Measurements from ENCODE around the gene KIF23.
A peak's percentile ranks its signal among the peaks of the same experiment; 100 is the strongest.
"Not testable (repeated sequence)": the region's sequence is repeated elsewhere in the genome, so short reads cannot be mapped to it uniquely, and the experiment has no call there.

KIF23 gene

DNA sequence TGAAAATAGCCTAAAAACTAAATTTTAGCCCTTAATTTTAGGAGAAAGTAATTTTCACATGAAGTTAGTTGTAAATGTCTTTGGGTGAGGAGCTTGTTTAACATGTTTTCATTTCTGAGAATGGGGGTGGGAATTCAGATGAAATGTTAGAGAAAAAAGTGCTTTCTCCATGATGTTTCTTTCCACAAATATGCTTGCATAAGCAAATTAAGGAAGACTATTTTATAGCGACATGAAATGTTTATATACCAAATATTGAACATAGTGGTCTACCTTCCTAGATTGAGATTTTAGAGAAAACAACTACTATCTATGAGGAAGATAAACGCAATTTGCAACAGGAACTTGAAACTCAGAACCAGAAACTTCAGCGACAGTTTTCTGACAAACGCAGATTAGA is 25.5 kb downstream of the KIF23 start:
- no peak for DNase-seq

DNA sequence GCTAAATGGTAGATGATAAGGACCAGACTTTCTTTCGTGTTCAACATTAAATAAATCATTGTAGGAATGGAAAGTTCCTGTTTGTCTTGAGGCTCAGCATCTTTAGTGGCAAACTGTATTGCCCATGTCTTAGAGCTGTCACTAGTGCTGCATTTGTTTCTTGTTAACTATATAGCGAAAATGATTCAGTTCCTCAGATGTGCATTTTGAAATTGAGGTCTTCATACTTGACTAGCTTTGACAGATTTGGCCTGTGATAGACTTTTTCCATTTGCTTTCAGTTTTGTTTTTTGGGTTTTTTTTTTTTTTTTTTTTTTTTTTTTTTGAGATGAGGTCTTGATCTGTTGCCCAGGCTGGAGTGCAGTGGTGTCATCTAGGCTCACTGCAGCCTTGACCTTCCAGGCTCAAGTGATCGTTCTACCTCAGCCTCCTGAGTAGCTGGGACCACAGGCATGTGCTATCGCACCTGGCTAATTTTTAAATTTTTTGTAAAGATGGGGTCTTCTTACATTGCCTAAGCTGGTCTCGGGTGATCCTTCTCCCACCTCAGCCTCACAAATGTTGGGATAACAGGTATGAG is 29.0 kb downstream of the KIF23 start:
- no peak for DNase-seq

DNA sequence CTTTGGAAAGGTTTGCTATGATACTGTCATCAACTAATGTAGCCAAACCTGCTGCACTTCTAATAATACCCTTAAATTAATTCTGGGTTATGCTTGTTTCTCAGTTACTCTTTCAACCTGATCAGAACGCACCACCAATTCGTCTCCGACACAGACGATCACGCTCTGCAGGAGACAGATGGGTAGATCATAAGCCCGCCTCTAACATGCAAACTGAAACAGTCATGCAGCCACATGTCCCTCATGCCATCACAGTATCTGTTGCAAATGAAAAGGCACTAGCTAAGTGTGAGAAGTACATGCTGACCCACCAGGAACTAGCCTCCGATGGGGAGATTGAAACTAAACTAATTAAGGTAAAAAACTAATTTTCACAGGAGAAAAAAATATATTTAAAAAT is 30.5 kb downstream of the KIF23 start:
- DNase-seq = no peak

DNA sequence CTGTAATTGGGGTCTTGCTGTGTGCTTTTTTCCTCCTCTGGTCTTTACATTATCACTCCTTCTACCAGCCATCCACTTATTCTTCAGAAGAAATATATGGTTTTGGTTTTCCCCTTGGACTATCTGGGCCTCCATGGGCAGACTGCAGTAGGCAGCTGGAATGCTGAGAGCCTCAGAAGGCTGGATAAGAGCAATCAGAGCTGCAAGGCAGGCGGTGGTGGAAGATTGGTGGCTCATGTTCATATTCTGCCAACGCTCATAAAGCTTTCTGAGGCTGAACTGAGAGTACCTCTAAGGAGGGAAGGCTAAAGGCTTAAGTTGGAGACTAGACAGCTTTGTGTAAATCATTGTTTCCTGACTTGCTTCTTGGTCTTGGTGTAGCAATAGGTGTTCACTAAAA is 32.8 kb downstream of the KIF23 start:
- DNase-seq = no peak

DNA sequence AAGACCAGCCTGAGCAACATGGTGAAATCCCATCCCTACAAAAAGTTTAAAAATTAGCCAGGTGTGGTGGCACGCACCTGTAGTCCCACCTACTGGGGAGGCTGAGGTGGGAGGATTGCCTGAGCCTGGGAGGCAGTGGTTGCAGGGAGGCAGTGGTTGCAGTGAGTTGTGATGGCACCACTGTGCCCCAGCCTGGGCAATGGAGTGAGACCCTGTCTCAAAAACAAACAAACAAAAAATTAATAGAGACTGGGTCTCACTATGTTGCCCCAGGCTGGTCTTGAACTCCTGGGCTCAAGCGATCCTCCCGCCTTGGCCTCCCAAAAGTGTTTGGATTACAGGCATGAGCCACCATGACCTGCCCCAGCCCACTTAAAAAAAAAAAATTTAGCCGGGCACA is 36.1 kb downstream of the KIF23 start:
- not testable (repeated sequence) for DNase-seq

DNA sequence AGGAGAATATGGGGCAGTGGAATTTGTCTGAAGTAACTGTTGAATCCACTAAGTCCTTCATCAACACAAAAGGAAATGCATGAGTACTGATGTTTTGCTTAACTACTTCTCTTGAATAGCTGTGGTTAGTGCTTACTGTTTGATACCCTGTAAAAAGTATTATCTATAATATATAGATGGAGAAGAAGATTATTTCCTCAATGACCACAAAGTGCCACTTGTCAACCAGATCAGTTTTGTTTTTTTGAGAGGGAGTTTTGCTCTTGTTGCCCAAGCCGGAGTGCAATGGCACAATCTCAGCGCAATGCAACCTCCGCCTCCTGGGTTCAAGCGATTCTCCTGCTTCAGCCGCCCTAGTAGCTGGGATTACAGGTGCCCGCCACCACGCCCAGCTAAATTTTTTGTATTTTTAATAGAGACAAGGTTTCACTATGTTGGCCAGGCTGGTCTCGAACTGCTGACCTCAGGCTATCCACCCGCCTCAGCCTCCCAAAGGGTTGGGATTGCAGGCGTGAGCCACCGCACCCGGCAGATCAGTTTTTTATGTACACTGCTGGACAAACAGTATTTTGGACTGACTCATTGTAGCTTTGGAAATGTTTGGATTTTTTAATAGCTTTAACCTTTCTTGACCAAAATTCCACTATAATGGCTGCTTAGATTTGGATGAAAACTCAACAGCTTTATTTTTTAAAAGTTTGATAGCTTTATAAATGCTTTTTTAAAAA is 37.0 kb downstream of the KIF23 start:
- no peak for DNase-seq

DNA sequence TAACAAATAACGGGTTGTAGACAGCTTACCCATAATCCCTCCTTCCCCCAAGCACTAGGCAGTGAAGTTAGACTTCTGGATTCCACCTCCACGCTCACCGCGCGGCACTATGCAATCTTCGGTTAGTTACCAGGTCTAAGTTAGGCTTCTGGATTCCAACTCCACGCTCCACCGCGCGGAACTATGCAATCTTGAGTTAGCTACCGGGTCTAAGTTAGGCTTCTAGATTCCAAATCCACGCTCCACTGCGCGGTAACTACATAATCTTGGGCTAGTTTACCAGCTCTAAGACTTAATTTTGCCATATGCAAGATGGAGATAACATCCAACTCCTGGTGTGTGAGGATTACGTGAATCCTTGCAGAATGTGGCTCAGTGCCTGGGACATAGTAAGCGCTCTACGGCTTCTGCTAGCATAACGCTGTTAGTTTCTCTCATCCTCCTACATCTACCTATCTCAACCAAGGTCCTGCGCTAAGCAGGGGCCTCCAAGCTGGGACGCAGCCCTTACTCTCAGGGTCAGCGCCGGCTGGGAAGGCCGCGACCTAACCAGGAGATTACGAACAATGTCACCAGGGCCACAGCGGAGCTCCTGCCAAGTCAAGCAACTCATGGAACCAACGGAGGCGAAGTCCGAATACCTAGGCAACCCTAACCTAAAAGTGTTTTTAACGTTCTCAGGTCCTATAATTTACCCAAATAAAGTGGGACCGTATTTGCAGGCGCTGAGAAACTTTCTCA is 38.0 kb downstream of the KIF23 start:
- DNase-seq = peak; percentile 77

DNA sequence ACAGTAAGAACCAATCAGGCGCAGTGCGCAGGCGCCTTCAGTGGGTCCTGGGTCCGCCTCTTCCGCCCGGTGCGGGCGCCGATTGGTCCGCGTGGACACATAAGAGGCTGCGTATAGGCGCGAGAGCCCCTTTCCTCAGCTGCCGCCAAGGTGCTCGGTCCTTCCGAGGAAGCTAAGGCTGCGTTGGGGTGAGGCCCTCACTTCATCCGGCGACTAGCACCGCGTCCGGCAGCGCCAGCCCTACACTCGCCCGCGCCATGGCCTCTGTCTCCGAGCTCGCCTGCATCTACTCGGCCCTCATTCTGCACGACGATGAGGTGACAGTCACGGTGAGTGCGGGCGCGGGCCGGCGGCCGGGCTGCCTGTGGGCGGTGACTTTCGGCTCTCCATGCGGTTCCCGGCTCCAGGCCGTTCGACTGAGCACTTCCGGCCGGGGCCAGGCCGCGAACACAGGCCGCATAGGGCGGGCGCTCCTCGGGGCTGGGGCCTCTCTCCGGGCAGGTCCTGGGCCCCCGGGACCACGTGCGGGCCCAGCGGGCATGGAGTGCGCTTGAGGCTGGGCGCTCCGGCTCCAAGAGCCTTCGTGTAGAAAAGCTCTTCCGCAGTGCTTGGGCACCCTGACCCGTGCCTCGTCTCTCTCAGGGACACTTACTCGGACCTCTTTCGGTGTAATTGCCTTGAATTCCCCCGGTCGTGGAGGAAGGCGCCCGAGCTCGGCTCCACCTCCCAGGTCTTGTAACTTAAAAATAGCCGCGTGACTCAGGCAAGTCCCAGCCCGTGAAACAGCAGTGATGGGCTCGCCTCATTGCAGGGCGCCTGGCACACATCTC is 38.8 kb downstream of the KIF23 start, which contains the start of gene RPLP1:
RPLP1 (plus strand) TSS at position 127 of the 830 bp plus-strand sequence; CDS start at position 258, 131 bp downstream.
- peak; percentile 99 for DNase-seq

DNA sequence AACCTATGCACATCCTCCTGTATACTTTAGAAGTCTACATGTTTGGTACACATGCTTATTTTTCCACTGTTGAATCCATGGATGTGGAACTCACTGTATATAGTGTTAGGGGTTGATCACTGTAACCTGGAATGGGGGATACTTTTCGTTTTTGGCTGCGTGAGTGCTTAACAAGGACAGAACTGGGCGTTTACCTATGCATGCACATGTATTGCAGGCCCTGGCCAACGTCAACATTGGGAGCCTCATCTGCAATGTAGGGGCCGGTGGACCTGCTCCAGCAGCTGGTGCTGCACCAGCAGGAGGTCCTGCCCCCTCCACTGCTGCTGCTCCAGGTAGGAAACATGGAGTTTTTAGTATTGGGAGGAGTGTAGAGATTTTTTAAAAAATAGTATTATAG is 40.8 kb downstream of the KIF23 start:
- DNase-seq = peak; percentile 28

DNA sequence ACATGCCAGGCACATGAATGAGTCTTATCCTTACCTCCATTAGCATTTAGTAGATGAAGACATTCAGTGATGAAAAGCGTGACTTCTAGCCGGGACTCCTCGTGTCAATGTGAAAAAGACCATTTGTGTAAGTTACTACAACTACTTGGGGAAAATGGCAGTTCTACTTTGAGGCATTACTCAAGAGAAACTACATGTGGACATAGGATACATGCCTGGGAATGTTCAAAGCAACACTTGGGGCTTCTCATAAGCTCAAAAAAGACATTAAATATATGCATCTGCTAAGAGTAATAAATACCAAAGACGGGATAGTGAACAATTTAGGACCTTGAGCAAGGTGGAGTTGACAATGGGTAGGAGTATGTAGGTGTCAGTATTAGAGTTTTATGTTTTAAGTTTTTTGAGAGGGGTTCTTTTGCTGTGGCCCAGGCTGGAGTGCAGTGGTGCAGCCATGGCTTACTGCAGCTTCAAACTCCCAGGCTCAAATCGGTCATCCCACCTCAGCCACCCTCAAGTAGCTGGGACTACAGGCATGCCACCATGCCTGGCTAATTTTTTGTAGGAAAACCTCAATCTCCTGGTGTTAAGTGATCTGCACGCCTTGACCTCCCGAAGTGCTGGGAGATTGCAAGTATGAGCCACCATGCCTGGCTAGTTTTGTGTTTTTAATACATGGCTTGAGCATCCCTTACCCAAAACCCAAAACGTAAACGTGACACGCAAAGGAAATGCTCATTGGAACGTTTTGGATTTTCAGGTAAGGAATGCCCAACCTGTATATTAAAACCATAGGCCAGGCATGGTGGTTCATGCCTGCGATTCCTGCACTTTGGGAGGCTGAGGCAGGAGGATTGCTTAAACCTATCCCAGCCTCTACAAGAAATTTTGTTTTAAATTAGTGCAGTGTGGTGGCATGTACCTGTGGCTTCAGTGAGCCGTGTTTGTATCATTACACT is 42.3 kb downstream of the KIF23 start:
- DNase-seq = no peak

DNA sequence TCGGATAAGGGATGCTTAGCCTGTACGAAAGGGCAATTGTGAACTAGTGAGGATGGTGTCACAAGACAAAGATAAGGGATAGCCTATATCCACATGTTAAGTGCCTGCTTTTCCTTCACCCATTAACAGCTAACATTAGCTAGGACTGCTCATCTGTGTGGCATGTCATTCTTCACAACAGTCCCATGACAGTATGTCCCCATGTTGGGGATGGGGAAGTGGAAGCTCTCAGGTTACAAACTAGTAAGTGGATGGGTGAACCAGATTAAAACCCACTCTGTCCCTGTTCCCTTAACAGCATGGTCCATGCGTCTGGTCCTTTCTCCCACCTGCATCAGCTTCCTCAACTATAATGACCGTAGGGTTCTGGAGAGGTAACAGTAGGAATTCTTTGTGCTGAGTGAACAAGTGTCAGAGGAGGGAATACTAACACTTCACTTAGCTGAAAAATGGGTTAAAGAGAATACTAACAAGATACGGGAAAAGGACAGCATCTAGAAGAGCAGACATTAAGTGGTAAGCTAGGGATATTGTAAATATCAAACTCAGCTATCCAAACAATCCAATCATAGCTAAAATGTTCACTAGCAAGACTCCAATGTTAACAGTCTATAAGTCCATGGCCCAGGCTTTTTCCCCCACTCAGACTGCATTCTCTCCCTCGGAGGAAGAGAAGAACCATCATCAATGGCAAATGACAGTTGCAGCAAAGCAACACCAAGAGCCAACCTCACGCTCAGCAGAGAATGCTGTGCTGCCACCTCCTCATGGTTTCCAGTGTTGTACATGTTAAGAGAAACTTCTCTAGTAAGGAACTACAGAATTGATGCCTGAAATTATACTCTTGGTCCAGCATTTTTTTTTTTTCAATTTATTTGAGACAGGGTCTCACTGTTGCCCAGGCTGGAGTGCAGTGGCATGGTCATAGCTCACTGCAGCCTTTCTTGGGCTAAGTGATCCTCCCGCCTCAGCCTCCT is 43.4 kb downstream of the KIF23 start:
- peak; percentile 57 for DNase-seq

DNA sequence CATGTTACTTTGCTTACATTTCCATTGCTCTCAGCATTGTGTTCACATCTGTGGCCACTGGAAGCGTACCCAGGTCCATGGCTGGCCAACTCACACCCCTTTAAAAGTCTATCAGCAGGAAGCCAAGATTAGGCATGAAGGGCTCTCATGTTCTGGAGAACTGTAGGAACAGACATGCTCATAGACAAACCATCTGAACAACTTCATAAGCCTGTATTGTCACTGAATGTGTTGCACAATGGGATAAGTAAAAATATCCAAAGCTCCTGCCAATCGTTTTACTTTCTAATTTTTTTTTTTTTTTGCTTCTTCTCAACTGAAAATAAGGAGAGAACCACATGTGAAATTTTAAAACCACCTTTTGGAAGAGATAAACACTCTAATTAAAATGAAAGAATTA is 44.9 kb downstream of the KIF23 start:
- no peak for DNase-seq

DNA sequence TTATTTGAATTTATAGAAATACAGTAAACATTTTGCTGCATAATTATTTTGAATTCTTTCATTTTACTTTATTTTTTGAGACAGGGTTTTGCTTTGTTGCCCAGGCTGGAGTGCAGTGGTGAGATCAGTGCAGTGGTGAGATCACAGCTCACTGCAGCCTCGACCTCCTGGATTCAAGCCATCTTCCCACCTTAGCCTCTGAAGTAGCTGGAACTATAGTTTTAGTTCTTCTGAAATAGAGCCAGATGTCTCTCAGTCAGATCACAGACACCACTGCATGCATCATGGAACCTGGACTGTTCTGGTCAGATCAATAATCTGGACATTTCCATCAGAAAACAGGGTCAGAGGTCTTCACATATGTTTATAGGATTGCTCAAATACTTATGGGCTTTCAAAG is 46.3 kb downstream of the KIF23 start:
- no peak for DNase-seq

DNA sequence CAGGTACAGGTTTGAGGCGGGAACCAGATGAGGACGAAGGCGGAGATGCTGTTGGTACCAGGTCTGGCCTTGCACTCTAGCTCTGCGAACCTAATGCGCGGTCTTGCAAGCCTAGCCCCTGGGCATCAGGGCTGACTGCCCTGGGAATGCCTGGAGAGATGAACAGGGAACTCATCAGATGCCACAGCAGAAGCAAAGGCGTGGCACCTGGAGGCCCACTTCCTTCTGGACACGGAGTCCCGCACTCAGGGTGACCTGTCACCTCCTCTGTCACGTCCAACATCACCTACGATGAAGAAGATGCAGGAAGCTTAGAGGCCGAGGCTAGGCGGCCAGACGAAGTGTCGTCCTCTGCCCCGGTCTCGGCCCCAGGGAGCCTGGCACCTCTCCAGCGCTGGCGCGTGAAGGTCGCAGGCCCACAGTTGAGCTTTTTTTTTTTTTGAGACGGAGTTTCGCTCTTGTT is 47.9 kb downstream of the KIF23 start:
- no peak for DNase-seq

DNA sequence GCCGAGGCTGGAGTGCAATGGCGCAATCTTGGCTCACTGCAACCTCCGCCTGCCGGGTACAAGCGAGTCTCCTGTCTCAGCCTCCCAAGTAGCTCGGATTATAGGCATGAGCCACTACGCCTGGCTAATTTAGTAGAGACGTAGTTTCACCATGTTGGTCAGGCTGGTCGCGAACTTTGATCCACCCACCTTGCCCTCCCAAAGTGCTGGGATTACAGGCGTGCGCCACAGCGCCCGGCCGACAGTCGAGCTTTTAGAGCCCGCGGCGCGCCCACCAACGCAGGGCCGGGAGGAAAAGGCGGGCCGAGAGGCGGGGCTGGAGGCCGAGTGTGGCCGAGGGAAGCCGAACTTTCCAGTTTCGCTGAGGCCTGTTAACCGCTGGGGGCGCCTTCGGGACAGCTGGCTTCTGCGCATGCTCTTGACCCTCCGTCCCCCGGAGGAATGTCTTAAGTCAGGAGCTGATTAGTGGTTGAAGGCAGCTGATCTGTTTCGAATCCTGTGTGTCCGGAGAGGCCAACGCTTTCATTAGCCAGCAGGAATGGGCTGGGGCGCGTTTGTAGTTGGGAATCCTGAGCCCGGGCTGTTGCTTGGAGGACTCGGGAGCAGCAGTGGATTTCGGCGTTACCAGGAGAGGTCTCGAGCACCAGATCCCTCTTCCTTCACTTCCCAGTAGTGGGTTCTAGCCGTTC is 48.5 kb downstream of the KIF23 start:
- DNase-seq = peak; percentile 98

DNA sequence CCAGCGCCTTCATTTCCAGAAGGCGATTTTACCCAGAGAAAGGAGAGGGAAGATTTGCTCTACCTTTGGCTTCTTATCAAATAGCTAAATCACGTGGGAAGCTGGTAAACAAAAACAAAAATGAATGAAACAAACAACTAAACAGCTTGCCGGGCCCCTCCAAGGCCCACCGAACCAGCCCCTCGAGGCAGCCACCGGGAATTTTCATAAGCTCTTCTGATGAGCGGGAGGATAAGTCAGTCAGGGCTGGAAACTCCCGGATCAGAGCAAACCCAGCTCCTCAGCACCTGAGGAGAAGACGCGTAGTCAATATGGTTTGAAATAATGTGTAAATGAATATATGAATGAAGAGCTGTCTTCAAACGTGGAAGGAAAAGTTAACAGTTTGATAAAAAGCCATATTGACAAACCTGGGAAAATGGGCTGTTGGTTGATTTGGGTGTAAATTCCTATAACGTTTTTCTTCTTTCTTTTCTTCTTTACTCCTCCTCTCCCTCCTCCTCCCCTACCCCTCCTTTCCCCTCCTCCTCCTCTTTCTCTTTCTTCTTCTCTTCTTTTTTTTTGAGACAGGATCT is 49.1 kb downstream of the KIF23 start:
- DNase-seq = no peak

DNA sequence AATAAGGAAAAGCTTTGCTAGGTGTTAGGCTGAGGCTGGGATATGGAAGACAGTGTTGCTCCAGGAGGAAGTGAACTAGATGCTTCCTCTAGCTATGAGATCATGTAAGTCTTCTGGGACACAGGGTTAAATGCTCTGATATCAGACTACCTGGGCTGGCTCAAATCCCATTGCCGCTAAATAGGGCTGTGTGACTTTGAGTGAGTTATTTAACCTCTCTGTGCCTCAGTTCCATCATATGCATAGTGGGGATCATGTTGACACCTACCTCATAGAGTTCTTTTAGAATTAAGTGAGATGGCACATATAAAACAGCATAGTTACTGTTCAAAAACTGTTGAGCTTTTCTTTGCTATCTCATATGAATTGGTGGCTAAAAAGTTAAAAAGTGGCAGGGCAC is 51.1 kb downstream of the KIF23 start:
- DNase-seq = no peak

DNA sequence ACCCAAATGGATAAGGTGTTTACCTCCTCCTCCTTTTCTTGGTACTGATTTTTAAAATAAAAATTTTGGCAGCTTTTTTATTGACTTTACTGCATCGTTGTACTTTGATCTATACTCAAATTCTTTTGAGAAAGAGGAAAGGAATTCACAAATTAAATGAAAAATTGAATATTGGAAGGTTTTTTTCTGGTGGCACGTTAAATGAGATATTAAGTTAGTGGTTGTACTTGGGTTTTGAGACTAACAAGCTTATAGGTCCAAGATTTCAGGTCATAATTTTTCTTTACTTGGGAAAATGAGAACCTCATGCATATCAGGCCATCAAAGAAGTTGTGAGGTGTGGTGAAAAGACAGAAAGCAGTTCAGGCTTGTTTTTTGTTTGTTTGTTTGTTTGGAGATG is 52.6 kb downstream of the KIF23 start:
- DNase-seq = no peak

DNA sequence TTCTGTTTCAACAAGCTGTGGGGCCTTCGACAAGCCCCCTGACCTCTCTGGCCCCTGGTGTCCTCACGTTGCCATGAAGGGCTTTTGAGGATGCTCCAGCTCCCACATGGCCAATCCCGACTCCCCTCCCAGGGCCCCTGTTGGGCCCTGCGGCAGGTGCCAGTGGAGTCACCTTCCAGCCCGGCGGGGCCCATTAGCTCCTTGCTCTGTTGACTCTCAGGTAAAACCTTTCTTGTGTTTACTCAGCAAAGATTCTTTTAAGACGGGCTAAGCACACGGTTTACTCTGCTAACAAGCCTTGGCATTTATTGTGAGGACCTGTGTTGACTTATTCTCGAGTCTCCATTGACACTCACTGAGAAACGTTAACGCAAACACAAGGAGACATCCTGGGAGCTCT is 53.5 kb downstream of the KIF23 start:
- DNase-seq = no peak

Measured in hematopoietic multipotent progenitor cell treated with erythropoietin and hydrocortisone succinate and interleukin-3 and kit ligand, for 4 days (in vitro differentiated cells).